GM15510 (cell line): Measurements from ENCODE around the gene CDIPT.

Source experiments
- POLR2A ChIP-seq: IDR thresholded peaks from 3 replicates; pipeline ENCODE4 v1.6.1; 2011; ENCODE audit warnings: borderline replicate concordance; ENCODE audit not compliant: insufficient read length; ENCODE audit errors: extremely low read depth

The CDIPT gene

GRCh38 chr16:29834079-29834478 is 28.9 kb downstream of the CDIPT start:
- no peak for TF ChIP-seq POLR2A

GRCh38 chr16:29831490-29831889 is 31.5 kb downstream of the CDIPT start:
- no peak for TF ChIP-seq POLR2A

- no peak for TF ChIP-seq POLR2A
Measured at GRCh38 chr16:29830774-29831173, 32.3 kb downstream of the CDIPT start.

GRCh38 chr16:29826342-29826695 is 36.7 kb downstream of the CDIPT start:
- TF ChIP-seq POLR2A = no peak

GRCh38 chr16:29825145-29826044 is 37.6 kb downstream of the CDIPT start:
- no peak for TF ChIP-seq POLR2A

- TF ChIP-seq POLR2A = no peak
Measured at GRCh38 chr16:29824589-29825144, 38.4 kb downstream of the CDIPT start.

- TF ChIP-seq POLR2A = no peak
Measured at GRCh38 chr16:29821643-29822115, 41.3 kb downstream of the CDIPT start.

GRCh38 chr16:29820730-29821642 is 42.0 kb downstream of the CDIPT start:
- TF ChIP-seq POLR2A = peak; percentile 55

GRCh38 chr16:29820271-29820701 is 42.7 kb downstream of the CDIPT start, which contains the start of gene MVP:
Gene MVP (plus strand): TSS chr16:29820462. CDS start chr16:29830550, 10,088 bp downstream.
- peak; percentile 56 for TF ChIP-seq POLR2A

GRCh38 chr16:29819506-29819905 is 43.5 kb downstream of the CDIPT start:
- TF ChIP-seq POLR2A = no peak

- no peak for TF ChIP-seq POLR2A
Measured at GRCh38 chr16:29818082-29818481, 44.9 kb downstream of the CDIPT start.

- peak; percentile 17 for TF ChIP-seq POLR2A
Measured at GRCh38 chr16:29816694-29817441, 46.2 kb downstream of the CDIPT start.

GRCh38 chr16:29815793-29816693 is 47.0 kb downstream of the CDIPT start, which contains the start of gene PAGR1:
Gene PAGR1 (plus strand): TSS chr16:29816152. CDS start chr16:29816526, 374 bp downstream.
- TF ChIP-seq POLR2A = peak; percentile 75
